ENCODE measurements around the gene PSAT1. TPM values are rescaled to one million over a fixed set of nuclear protein-coding genes. Genes with fewer than 3 reads are reported as not detected.

The PSAT1 gene
- total and polyA plus RNA-seq, 2 experiments from 2014 or later: 414 to 486 TPM

DNA sequence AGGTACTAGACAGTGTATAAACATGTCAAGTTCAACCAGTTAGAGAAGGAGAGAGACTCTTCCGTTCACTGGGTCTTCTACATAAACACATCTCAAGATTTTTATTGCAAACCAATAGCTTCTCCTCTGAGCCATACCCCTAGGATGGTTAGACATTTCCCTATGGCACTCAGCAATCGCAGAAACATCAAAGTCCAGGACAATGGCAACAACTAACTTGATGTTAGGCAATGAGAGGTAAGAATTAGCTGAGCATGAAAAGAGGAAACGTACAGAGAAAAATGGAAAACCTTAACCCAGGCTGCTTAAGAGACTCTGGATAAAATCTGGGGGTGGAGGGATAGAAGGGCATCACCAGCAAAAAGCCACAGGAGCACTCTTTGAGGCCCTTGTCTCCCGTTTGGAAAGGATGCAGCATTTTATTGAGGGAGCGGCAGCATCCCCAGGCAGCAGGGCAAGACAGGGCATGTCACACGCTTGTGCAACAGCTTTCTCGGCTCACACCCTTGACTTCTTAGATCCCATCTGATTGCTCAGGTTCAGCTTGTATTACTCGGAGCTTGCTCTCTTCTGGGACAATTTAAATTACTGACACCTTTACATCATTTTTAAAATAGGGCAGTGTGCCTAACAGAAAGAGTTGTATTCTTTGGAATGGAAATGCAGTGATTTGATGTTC lies 8.6 kb upstream of the PSAT1 start:
- H3K27ac Mint-ChIP-seq: no peak overlapping the region; the same call in 1 of the 2 replicates
- Histone ChIP-seq H3K9me2 (ENCODE audit: insufficient read depth) (peaks cover 9% of the 10 kb centered on the region), H3K27ac (ENCODE audit: low read depth) (no peak overlapping the region), H2AFZ (peak overlapping the region; percentile 92), H3K4me2 (no peak overlapping the region), H3F3A (replicated peaks; ENCODE audit: low read depth) (no peaks in the 10 kb centered on the region), H3K4me1 (ENCODE audit: insufficient read depth) (no peaks in the 10 kb centered on the region), H3K79me2 (replicated peaks; ENCODE audit: insufficient read depth) (no peaks in the 10 kb centered on the region), H3K27me3 (ENCODE audit: insufficient read depth) (no peaks in the 10 kb centered on the region), H3K36me3 (ENCODE audit: insufficient read depth) (no peaks in the 10 kb centered on the region), H3K4me3 (no peak overlapping the region), H4K20me1 (replicated peaks; ENCODE audit: insufficient read depth) (no peaks in the 10 kb centered on the region)
- peaks cover 2% of the 10 kb centered on the region; the same call in 1 of the 3 replicates for H3K36me3 Mint-ChIP-seq (ENCODE audit: low read depth)
- H3K4me1 Mint-ChIP-seq: peaks cover 9% of the 10 kb centered on the region; the same call in 2 of the 3 replicates
- peak; percentile 29 for DNase-seq (ENCODE audit: low spot score)
- H3K27me3 Mint-ChIP-seq (ENCODE audit: insufficient read depth, low read depth, poor library complexity): no peaks in the 10 kb centered on the region
- ATAC-seq: peak; percentile 35; the same call in 1 of the 3 replicates
- H3K9me3 Mint-ChIP-seq: no peaks in the 10 kb centered on the region; the same call in 1 of the 3 replicates
- no peak for TF ChIP-seq POLR2AphosphoS5 (IDR thresholded peaks at IDR 0.05; ENCODE audit: low read depth)
- TF ChIP-seq, protein P1, sequence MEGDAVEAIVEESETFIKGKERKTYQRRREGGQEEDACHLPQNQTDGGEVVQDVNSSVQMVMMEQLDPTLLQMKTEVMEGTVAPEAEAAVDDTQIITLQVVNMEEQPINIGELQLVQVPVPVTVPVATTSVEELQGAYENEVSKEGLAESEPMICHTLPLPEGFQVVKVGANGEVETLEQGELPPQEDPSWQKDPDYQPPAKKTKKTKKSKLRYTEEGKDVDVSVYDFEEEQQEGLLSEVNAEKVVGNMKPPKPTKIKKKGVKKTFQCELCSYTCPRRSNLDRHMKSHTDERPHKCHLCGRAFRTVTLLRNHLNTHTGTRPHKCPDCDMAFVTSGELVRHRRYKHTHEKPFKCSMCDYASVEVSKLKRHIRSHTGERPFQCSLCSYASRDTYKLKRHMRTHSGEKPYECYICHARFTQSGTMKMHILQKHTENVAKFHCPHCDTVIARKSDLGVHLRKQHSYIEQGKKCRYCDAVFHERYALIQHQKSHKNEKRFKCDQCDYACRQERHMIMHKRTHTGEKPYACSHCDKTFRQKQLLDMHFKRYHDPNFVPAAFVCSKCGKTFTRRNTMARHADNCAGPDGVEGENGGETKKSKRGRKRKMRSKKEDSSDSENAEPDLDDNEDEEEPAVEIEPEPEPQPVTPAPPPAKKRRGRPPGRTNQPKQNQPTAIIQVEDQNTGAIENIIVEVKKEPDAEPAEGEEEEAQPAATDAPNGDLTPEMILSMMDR (conservative IDR thresholded peaks at IDR 0.05; ENCODE audit: low read depth in 2 of 2): no peak
- TF ChIP-seq NANOG (IDR thresholded peaks at IDR 0.05; ENCODE audit: borderline replicate concordance): no peak
- TF ChIP-seq, protein P2, sequence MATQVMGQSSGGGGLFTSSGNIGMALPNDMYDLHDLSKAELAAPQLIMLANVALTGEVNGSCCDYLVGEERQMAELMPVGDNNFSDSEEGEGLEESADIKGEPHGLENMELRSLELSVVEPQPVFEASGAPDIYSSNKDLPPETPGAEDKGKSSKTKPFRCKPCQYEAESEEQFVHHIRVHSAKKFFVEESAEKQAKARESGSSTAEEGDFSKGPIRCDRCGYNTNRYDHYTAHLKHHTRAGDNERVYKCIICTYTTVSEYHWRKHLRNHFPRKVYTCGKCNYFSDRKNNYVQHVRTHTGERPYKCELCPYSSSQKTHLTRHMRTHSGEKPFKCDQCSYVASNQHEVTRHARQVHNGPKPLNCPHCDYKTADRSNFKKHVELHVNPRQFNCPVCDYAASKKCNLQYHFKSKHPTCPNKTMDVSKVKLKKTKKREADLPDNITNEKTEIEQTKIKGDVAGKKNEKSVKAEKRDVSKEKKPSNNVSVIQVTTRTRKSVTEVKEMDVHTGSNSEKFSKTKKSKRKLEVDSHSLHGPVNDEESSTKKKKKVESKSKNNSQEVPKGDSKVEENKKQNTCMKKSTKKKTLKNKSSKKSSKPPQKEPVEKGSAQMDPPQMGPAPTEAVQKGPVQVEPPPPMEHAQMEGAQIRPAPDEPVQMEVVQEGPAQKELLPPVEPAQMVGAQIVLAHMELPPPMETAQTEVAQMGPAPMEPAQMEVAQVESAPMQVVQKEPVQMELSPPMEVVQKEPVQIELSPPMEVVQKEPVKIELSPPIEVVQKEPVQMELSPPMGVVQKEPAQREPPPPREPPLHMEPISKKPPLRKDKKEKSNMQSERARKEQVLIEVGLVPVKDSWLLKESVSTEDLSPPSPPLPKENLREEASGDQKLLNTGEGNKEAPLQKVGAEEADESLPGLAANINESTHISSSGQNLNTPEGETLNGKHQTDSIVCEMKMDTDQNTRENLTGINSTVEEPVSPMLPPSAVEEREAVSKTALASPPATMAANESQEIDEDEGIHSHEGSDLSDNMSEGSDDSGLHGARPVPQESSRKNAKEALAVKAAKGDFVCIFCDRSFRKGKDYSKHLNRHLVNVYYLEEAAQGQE (IDR thresholded peaks at IDR 0.05; ENCODE audit: unreplicated experiment): no peak
- no peak for TF ChIP-seq ZNF331 (CRISPR knock-in tag; IDR thresholded peaks at IDR 0.05; ENCODE audit: low read depth)
- TF ChIP-seq JUNB (IDR thresholded peaks at IDR 0.05; ENCODE audit: unreplicated experiment): no peak
- no peak for TF ChIP-seq STAT1 (IDR thresholded peaks at IDR 0.05; ENCODE audit: unreplicated experiment)
- no peak for TF ChIP-seq ZNF114 (CRISPR knock-in tag; IDR thresholded peaks at IDR 0.05)
- TF ChIP-seq, protein P3, sequence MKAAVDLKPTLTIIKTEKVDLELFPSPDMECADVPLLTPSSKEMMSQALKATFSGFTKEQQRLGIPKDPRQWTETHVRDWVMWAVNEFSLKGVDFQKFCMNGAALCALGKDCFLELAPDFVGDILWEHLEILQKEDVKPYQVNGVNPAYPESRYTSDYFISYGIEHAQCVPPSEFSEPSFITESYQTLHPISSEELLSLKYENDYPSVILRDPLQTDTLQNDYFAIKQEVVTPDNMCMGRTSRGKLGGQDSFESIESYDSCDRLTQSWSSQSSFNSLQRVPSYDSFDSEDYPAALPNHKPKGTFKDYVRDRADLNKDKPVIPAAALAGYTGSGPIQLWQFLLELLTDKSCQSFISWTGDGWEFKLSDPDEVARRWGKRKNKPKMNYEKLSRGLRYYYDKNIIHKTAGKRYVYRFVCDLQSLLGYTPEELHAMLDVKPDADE (IDR thresholded peaks at IDR 0.05): no peak
- TF ChIP-seq, protein P4, sequence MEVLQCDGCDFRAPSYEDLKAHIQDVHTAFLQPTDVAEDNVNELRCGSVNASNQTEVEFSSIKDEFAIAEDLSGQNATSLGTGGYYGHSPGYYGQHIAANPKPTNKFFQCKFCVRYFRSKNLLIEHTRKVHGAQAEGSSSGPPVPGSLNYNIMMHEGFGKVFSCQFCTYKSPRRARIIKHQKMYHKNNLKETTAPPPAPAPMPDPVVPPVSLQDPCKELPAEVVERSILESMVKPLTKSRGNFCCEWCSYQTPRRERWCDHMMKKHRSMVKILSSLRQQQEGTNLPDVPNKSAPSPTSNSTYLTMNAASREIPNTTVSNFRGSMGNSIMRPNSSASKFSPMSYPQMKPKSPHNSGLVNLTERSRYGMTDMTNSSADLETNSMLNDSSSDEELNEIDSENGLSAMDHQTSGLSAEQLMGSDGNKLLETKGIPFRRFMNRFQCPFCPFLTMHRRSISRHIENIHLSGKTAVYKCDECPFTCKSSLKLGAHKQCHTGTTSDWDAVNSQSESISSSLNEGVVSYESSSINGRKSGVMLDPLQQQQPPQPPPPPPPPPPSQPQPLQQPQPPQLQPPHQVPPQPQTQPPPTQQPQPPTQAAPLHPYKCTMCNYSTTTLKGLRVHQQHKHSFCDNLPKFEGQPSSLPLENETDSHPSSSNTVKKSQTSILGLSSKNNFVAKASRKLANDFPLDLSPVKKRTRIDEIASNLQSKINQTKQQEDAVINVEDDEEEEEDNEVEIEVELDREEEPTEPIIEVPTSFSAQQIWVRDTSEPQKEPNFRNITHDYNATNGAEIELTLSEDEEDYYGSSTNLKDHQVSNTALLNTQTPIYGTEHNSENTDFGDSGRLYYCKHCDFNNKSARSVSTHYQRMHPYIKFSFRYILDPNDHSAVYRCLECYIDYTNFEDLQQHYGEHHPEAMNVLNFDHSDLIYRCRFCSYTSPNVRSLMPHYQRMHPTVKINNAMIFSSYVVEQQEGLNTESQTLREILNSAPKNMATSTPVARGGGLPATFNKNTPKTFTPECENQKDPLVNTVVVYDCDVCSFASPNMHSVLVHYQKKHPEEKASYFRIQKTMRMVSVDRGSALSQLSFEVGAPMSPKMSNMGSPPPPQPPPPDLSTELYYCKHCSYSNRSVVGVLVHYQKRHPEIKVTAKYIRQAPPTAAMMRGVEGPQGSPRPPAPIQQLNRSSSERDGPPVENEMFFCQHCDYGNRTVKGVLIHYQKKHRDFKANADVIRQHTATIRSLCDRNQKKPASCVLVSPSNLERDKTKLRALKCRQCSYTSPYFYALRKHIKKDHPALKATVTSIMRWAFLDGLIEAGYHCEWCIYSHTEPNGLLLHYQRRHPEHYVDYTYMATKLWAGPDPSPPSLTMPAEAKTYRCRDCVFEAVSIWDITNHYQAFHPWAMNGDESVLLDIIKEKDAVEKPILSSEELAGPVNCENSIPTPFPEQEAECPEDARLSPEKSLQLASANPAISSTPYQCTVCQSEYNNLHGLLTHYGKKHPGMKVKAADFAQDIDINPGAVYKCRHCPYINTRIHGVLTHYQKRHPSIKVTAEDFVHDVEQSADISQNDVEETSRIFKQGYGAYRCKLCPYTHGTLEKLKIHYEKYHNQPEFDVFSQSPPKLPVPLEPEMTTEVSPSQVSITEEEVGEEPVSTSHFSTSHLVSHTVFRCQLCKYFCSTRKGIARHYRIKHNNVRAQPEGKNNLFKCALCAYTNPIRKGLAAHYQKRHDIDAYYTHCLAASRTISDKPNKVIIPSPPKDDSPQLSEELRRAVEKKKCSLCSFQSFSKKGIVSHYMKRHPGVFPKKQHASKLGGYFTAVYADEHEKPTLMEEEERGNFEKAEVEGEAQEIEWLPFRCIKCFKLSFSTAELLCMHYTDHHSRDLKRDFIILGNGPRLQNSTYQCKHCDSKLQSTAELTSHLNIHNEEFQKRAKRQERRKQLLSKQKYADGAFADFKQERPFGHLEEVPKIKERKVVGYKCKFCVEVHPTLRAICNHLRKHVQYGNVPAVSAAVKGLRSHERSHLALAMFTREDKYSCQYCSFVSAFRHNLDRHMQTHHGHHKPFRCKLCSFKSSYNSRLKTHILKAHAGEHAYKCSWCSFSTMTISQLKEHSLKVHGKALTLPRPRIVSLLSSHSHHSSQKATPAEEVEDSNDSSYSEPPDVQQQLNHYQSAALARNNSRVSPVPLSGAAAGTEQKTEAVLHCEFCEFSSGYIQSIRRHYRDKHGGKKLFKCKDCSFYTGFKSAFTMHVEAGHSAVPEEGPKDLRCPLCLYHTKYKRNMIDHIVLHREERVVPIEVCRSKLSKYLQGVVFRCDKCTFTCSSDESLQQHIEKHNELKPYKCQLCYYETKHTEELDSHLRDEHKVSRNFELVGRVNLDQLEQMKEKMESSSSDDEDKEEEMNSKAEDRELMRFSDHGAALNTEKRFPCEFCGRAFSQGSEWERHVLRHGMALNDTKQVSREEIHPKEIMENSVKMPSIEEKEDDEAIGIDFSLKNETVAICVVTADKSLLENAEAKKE (CRISPR knock-in tag; IDR thresholded peaks at IDR 0.05): no peak
- TF ChIP-seq EZH2phosphoT487 (IDR thresholded peaks at IDR 0.05; ENCODE audit: unreplicated experiment): no peak
- no peak for TF ChIP-seq CREB1 (CRISPR knock-in tag; IDR thresholded peaks at IDR 0.05; ENCODE audit: low read depth)
- TF ChIP-seq EZH2 (IDR thresholded peaks at IDR 0.05; ENCODE audit: low read depth, unreplicated experiment): no peak
- H3K4me3 Mint-ChIP-seq: no peak overlapping the region
